HFF-Myc (cell line): Measurements from ENCODE around the gene OSBPL9.

Experiments
- DNase-seq: peaks from one replicate; pipeline ENCODE4 v3.0.0-alpha.2; 2011; ENCODE audit warnings: low read depth; ENCODE audit errors: extremely low read depth
- H3K4me3 ChIP-seq: replicated peaks from 2 replicates; pipeline ENCODE4 v1.5.1; 2011; ENCODE audit warnings: low read depth, mild to moderate bottlenecking, control low read depth, low read length
- TF ChIP-seq, protein P1 (sequence below): IDR thresholded peaks from 2 replicates; pipeline ENCODE4 v1.5.1; 2012; ENCODE audit warnings: mild to moderate bottlenecking, low read depth, low read length, control low read depth; ENCODE audit errors: missing control alignments

Gene OSBPL9

DNA sequence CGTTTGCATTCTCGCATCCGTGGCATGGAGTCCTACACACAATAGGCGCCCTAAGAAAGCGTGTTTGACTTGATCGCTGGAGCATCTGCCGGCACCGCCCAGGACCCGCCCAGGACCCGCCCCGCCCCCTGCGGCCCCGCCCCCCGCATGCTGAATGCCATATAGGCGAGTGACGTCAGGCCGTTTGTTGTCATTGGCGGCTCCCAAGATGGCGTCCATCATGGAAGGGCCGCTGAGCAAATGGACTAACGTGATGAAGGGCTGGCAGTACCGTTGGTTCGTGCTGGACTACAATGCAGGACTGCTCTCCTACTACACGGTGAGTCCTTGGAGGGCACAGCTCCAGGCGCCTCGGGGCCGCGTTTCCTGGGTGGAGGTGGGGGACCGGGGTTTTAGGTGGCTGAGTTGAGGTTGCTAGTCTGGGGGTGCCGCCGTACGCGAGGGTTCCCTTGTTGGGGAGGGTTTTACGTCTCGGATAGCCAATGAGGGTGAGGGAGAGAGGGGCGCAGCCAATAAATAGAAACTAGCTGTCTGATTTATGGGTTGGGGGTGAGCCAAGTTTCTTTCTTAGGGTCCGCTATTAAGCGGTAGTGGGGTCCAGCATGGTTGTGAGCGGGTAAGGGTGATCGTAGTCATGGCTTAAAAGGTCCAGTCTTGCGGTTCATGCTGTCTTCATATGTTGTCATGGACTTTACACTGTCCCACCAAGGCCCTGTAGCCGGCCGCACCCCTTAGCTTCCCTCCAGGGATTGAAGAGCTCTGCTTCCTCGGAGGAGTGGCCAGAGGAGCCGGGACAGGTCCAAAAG lies at the start of gene OSBPL9:
Gene OSBPL9, plus strand, starts transcription at position 190 of the 806 bp plus-strand sequence. Its CDS starts 19 bp downstream, at position 209.
- TF ChIP-seq, protein P1, sequence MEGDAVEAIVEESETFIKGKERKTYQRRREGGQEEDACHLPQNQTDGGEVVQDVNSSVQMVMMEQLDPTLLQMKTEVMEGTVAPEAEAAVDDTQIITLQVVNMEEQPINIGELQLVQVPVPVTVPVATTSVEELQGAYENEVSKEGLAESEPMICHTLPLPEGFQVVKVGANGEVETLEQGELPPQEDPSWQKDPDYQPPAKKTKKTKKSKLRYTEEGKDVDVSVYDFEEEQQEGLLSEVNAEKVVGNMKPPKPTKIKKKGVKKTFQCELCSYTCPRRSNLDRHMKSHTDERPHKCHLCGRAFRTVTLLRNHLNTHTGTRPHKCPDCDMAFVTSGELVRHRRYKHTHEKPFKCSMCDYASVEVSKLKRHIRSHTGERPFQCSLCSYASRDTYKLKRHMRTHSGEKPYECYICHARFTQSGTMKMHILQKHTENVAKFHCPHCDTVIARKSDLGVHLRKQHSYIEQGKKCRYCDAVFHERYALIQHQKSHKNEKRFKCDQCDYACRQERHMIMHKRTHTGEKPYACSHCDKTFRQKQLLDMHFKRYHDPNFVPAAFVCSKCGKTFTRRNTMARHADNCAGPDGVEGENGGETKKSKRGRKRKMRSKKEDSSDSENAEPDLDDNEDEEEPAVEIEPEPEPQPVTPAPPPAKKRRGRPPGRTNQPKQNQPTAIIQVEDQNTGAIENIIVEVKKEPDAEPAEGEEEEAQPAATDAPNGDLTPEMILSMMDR, result no peak
- peak within 1 kb of the TSS; percentile 72 for H3K4me3 ChIP-seq
- peak; percentile 71 for DNase-seq

GRCh38 chr1:51567653-51568052 lies 49.2 kb upstream of the OSBPL9 start:
- no peak for DNase-seq
- TF ChIP-seq, protein P1, result no peak

GRCh38 chr1:51568231-51568935 lies 48.5 kb upstream of the OSBPL9 start:
- TF ChIP-seq, protein P1, result no peak
- H3K4me3 ChIP-seq, result no peak overlapping the region
- no peak for DNase-seq

More at GRCh38 chr1:51567653-51568052, 49.2 kb upstream of the OSBPL9 start:
- H3K4me3 ChIP-seq, result no peak overlapping the region

GRCh38 chr1:51569284-51570062 lies 47.4 kb upstream of the OSBPL9 start:
- H3K4me3 ChIP-seq, result no peak overlapping the region
- peak; percentile 46 for DNase-seq
- TF ChIP-seq, protein P1, result no peak

DNA sequence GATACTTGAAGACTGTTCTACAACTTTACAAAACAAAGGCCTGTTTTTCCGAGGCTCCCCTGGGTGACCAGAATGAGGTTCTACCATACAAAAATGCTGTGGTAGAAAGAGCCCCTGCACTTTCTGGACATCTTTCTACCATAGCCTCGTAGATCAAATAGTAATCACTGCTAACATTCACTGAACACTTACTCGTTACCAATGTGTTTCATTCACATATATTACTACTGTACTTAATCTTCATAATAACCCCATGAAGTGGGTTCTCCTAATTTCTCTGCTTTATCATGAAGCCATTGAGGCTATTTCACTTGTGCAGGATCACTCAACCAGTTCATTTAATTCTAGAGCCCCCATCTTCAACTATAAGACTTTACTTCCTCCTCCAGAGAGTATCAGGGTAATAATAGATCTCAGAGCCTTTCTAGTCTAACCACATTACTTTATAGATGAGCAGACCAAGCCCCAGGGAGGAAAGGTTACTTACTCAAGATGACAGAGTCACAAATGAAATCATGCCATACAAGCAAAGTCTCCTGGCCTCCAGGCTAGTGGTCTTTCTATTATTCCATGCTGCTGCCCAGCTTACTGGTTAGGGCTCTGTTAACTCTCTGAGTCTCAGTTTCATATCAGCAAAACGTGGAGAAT lies 46.7 kb upstream of the OSBPL9 start:
- TF ChIP-seq, protein P1, result no peak
- DNase-seq, result no peak
- H3K4me3 ChIP-seq, result no peak overlapping the region

DNA sequence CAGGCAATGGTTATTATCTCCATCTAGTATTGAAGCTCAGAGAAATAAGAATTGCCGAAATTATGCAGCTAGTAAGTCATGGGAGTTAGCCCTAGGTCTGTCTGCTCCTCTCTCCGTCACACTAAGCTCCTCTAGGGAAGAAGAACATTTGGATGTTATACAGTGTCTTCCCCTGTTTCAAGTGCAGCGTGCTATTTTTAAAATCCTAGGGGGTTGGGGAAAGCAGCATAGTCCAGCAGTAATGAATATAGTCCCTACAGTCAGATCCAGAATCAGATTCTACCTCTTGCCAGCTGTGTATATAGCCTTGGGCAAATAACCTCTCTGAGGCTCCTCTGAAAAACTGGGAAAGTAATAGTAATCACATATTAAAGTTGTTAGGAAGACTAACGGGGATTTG lies 44.5 kb upstream of the OSBPL9 start:
- TF ChIP-seq, protein P1, result no peak
- no peak for DNase-seq
- H3K4me3 ChIP-seq, result no peak overlapping the region
